Activated CD8-positive, alpha-beta memory T cell treated with anti-CD3 and anti-CD28 coated beads for 24 hours (primary cell): ENCODE measurements around the gene CSNK2A2.

Experiments
- DNase-seq: peaks from one replicate; pipeline ENCODE4 v3.0.0-alpha.2; 2020

Gene CSNK2A2

DNA sequence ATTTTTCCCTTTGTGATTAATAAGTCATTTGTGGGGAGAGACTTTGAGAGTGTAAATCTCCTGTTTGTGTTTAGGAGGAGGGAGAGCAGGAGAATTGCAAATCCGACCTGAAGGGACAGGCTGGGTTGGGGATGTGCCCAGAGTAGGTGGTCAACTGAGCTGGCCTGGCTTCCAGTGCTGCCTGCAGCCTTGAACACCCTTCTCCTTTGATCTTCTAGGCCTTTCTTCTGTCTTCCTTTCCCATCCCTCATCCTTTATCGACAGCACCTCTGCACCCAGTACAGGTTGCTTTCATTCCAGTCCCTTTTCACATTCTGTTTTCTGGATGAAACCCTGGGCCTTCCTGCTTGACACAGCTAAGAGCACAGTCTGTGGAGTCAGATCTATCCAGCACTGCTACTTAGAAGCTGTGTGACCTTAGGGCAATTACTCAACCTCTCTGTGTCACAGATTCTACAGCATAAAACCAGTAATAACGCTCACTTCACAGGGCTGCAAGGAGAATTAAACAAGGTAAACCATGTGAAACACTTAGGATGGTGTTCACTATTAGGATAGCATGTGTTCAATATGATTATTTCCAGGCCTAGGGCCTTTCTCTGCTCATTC lies 1.0 kb upstream of the CSNK2A2 start:
- DNase-seq, result no peak

DNA sequence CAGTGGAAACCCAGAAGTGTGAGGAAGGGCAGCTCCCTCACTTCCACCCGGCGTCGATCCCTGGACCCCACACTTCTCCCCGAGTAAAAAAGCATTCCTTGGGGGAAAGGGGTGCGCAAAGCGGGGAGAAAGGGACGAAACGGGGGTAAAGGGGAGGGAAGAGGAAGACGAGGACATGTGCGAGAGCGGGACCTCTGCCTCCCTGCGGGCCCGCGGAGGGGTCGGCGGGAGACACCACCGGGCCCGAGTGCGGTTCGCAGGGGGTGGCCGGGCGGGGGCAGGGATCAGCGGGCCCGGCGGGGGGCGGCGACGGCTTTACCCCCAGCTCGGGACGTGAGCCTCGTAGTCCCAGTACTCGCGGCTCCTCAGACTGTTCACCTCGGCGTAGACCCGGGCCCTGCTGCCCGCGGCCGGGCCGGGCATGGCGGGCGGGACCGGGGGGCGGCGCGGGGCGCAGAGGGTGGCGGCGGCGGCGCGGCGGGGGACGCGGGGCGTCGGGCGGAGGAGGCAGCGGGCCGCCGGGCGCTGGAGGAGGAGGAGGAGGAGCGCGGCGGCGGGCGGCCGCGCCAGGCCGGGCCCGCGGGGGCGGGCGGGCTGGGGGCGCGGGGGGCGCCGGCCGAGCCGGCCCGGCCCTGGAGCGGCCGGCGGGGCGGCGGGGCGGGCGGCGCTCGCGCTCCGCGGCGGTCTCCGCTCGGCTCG lies 443 bp downstream of the CSNK2A2 start:
- no peak for DNase-seq

DNA sequence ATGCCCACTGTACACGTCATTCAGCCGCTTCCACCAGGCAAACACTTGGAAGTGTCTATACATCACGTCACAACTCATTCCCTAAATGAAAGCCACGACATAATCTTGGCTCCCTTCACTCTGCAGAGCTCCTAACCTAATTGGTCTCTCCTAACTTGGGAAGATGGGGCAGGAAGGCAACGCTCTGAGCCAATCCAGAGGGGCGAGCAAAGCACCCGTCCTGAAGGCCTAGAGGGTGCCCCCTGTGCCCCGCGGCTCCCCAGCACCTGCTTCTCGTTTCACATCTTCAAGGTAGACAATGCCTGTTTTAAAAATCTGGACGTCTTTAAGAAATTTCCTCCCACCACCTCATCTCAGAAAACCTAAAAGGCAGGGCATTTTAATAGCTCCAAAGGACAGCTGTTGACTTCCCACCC lies 1.0 kb downstream of the CSNK2A2 start:
- DNase-seq, result no peak

- DNase-seq, result no peak
Measured at GRCh38 chr16:58195771-58196170, 2.1 kb downstream of the CSNK2A2 start.

DNA sequence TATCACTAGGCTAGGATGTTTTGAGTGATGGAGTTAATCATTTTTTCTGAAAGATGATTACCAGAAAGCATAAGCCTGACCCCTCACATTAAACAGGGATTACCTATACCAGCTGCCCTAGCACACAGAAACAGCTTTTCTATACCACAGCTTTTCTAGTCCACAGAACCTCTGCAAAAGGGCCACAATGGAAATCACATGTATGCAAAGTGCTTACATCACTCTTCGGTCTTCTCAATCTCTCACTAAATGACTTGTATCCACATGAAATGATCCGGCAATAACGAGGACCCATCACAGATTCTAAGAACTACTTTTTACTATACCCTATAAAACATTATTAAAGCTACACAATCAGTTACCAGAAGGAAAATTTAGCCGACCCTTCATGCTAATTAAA lies 2.6 kb downstream of the CSNK2A2 start:
- DNase-seq, result no peak

GRCh38 chr16:58194790-58195189 lies 3.1 kb downstream of the CSNK2A2 start:
- no peak for DNase-seq

DNA sequence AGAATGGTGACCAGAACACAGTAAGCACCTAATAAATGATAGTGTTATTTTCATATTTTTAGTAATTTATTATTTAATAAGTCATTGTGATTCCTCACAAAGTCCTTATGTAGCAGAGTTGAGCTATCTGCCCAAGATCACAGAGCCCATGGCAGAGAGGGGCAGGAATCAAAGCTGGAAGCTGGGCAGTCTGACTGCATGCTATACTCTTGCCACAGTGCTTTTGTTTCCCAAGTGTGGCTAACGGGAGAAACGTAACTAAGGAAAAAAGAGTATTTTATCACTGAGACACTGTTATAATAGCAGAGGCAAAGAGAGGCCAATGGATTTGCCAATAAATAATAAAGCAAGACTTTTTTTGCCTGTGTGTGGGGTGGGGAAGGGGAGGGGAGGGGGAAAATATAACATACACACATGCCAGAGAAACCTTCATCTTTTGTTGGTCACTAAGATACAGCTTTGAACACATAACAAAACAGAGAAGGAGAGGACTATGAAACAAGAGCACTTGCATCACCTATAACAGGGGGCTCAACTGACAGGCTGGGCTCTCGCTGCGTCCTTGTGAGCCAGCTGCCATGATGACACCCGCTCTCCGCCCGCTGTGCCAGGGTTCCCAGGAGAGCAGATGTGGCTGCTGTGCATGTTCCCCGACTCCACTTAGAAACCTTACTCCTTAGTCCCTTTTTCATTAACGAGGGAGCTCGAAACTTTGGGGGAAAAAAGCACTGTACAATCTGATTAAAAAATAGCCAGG lies 10.1 kb downstream of the CSNK2A2 start:
- no peak for DNase-seq

- DNase-seq, result no peak
Measured at GRCh38 chr16:58187092-58187491, 10.8 kb downstream of the CSNK2A2 start.

DNA sequence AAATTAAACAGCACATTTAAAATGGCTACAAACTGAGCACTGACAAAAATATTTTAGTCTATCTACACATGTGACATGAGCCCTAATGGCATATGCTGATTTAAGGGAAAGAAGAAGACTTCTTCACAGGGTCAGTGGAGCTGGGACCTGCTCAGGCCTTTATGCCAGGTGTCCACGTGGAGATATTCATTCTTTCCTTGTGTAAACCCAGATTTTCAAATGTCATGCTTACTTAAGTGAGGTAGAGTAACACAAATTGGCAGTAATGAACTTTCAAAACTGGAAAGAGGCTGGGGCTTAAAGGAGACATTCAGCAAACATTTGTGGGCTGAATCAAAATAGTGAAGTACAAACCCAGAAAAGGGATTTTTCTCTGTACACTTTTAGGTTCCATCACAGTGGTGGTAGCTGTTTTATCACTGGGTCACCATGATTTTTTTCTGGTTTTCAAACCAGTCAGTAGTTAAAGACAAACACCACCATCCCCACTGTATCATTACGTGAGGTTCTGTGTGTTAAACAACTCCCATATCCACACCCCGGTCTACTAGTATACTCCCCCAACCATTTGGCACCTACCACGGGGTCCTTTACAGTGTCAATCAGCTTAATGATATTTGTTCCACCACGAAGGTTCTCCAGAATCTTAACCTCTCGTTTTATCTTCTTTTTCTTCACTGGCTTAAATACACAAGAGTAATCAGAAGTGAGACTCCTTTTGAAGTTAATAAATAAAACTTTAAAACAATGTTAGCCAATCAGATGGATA lies 11.5 kb downstream of the CSNK2A2 start:
- no peak for DNase-seq

- DNase-seq, result no peak
Measured at GRCh38 chr16:58177353-58177710, 20.6 kb downstream of the CSNK2A2 start.

DNA sequence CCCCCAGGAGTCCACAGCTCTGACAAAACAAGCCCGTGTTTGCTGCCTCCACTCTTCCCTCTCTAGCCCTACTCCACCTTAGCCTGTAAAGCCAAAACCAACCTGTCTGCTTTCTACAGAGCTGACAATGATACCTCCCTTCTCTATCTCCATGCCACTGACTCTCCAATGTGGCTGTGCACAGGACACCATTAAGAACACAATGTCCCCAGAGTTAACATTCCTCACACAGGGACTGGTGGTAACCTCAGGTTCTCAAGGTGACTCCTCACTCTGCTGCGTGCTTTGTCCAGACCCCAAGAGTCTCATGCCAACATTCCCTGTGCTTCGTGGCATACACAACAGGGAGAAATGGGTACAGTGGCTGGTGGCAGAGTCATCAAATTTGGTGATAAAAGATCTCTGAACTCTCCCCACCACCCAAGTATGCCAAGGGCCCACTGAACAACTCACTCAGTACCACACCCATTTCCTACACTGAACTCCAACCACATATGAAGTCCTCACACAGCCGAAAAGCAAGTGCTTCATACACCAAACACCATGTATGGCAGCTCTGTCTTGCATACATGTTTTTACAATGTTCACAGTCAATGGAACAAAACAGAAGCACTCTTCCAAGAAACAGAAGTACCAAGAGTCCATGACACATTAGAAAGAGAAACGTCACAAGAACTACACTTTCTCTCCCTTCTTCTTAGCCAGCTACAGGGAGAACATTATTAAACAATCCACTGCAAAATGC lies 21.1 kb downstream of the CSNK2A2 start:
- no peak for DNase-seq

DNA sequence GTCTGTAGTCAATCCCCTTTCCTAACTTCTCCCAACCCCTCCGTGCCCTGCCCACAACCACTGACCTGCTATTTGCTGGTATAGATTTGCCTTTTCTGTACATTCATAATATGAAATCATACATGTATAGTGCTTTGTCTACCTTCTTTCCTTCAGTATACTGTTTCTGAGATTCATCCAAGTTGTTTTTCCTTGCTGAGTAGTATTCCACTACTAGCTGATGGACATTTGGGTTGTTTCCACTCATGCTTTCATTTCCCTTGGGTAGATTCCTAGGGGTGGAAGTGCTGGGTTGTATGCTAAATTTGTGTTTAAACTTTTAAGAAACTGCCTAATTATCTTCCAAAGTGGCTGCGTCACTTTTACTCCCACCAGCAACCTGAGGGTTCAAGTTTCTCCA lies 27.7 kb downstream of the CSNK2A2 start:
- no peak for DNase-seq

DNA sequence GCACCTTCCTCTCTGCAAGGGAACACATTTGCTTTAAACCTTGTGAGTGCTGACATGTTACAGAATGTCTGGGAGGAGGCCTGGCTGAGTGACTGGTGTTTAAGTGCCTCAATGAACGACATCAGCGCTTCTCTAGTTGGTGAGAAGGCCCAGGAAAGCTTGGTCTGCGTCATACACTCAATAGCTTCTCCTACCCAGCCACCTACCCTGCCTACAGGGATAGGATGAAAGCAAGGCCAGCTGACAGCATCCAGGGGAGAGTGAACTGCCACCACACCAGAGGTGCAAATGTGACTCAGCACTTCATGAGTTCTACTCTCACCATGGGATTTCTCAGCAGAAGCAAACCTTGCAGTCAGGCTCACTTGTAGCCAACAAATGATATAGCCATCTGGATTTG lies 37.1 kb downstream of the CSNK2A2 start:
- no peak for DNase-seq

GRCh38 chr16:58158725-58159124 lies 39.2 kb downstream of the CSNK2A2 start:
- DNase-seq, result no peak

DNA sequence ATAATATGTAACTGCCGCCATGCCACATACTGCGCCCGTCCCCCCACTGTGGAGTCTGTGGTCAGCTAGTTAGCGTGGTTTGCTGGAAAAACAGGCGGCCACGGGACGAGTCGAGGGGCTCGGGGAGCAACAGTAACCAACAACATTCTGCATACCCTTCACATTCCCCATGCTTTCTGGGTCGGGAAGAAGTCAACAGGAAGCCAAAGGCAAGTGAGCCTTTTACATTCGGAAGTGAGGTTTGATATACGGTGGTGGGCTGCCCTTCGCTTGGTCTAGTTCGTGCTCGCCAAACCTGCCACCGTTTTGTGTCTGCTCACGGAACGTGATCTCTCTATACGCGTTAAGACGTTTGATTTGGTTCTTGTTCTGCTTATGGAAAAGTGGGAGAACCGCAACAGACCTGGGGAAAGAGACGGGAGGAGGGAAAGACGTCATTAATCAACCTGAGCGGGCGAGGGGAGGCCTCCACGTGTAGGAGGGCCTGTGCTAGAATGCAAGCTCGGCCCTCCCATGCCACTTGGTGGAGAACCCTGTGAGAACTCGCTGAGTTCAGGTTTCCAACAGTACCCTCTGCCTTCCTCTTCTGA lies 39.9 kb downstream of the CSNK2A2 start:
- no peak for DNase-seq

- no peak for DNase-seq
Measured at GRCh38 chr16:58157239-58157638, 40.7 kb downstream of the CSNK2A2 start.

- no peak for DNase-seq
Measured at GRCh38 chr16:58155839-58156238, 42.1 kb downstream of the CSNK2A2 start.

- no peak for DNase-seq
Measured at GRCh38 chr16:58154345-58154744, 43.6 kb downstream of the CSNK2A2 start.

- peak; percentile 3 for DNase-seq
Measured at GRCh38 chr16:58152246-58152868, 45.5 kb downstream of the CSNK2A2 start.

- no peak for DNase-seq
Measured at GRCh38 chr16:58148526-58148925, 49.4 kb downstream of the CSNK2A2 start.

- DNase-seq, result no peak
Measured at GRCh38 chr16:58148099-58148498, 49.8 kb downstream of the CSNK2A2 start.

- DNase-seq, result no peak
Measured at GRCh38 chr16:58138852-58139251, 59.1 kb downstream of the CSNK2A2 start.
